Stimulated activated CD4-positive, alpha-beta T cell treated with anti-CD3 and anti-CD28 coated beads, Interleukin-2, amount 100 ng/mL, for 24 hours (primary cell): ENCODE data around the gene DLEC1.

Experiments
- DNase-seq, 2 donors: peaks; one replicate each; pipeline ENCODE4 v3.0.0-alpha.2; 2020

The DLEC1 gene

DNA sequence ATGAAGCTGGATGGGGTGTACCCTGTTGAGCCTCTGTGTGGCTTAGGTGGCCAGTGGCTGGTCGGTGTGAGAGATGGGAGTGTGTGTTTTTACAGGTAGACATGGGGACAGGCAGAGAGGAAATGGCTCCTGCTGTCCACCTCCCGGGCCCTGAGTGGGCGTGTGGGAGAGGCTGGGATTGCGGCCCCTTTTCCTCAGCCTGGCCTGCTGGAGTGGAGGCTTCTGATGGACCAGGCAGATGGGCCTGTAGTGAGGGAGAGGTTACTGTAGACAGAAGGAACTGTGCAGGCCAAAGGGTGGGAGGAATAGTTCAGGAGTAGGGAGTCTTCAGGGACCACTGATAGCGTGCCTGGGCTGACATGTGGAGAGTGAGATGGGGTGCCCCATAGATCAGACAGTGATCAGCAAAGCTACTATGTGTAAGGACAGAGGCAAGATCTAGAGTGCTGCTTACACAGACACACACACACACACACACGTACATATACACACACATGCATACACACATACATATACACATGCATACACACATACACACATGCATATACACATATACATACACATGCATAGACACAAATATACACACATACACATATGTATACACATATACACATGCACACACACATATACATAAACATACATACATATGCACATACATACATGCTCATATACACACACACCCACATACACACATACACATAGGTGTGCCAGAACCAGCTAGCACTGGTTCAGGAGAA, 71.5 kb downstream of the DLEC1 start:
- no peak for DNase-seq

DNA sequence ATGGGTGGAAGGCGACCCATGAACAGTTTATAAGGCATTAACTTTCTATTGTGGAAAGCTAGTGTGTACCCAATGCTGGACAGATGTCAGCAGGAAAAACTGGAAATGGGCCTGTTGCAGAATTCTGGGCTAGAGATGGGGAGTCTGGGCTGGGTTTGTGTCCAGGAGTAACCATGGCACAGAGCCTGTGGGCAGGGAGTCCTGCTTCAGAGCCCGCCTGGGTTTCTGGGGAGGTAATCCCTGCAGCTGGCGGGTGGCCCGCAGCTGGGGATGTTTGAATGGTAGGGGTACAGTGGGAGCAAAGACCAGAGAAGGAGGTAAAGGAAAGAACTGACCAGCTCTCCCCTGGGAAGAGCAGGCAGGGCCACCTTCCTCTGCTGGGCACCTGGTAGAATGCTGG, 72.2 kb downstream of the DLEC1 start:
- DNase-seq, result no peak

DNA sequence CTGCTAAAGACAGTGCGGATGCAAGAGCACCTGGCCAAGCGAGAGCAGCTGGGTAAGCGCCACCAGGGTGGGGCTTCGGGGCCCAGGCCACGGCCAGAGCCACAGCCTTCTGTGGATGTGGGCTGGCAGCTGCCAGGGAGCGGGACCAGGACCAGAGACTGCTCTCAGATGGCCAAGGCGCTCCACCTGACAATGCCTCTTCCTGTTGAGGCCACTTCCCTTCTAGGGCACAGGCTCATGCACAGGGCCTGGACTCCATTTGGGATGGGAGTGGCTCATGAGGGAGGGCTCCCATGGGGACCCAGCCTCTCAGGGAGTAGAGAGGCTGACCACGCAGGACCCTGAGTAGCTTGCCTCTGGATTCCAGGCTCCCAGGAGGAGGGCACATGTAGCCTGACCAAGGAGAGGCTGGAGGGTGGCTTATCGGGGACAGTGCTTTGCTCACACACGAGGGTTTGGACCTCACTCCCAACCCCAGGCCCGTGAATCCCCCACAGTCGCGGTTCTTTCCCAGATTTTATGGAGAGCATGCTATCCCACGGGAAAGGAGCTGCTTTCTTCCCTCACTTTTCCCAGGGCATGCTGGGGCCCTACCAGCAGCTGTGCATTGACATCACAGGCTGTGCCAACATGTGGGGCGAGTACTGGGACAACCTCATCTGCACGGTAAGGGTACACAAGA, 72.8 kb downstream of the DLEC1 start:
- DNase-seq, result no peak

DNA sequence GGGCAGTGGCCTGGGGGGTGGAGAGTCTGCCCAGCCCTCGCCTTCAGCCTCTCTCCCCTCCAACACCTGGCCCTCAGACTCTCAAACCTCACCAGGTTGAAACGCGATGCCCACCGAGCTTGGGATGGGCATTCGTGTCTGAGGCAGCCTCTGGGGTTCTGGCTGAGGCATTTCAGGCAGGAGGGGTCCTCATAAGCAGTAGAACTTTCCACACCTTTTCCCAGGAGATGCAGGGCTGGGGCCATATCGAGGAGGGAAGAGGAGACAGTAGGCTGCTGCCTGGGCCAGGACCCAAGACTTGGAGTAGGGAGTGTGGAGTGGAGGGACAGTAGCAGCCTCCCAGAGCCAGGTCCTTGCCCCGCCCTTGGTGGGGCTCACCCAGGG, 73.4 kb downstream of the DLEC1 start:
- DNase-seq, result no peak

DNA sequence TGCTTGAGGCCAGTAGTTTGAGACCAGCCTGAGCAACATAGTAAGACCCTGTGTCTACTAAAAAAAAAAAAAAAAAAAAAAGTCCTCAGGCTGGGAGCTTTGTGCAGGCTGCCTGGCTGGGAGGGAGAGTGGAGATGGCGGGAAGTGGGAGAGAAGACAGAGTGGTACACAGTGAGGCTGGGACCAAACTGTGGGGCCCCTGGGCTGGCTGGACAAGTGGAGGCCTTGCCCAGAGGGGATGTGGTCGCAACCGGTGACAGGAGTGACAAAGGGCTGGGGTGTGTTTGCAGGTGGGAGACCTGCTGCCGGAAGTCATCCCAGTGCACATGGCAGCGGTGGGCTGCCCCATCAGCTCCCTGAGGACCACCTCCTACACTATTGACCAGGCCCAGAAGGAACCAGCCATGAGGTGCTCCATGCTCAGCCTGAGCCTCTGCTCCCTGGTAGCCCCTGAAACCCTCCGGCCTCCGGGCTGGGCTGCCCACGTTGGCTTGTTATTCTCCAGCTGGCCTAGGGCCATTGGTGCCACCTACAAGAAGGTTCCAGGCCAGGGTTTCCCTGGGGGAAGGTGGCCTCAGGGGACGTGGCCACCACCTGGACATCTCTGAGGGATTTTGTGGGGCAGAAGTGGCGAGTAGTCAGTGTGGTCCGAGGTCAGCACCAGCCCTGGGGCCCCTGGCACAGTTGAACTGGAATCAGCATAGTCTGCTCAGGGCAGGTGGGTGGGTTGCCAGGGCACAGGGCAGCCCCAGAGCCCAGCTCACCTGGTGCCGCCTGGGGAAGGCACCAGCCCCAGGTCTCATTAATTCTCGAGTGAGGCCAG, 75.3 kb downstream of the DLEC1 start:
- no peak for DNase-seq

DNA sequence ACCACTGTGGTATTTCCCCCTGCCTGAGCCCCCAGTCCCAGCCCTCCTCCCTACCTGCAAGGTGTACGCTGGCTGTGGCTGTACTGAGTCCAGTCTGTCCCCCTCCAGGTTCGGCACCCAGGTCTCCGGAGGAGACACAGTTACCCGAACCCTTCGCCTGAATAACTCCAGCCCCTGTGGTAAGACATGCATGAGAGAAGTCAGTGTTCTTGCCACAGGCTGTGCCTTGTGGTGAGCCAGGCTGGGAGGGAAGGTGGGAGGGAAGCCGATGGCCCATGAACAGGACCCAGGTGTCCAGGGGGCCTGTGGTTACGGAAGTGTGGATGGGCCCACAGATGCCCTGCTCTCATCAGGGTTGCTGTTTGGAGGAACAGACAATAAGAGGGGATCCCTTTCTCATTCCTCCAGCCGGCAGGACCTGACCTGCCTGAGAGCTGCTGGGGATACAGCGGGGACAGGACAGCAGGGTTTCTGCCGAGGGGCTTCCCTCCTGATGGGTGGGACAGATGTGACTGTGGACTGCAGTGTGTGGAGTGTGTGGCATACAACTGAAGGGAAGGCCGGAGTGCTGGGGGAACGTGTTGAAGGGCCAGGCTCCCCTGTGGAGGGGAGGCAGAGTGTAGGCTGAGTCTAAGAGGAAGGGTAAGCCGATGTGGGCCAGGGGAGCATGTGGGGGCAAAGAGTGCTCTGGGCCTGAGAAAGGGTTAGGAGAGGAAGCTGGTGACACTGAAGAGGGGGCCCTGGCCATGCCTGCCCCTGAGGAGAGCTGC, 76.1 kb downstream of the DLEC1 start:
- no peak for DNase-seq

DNA sequence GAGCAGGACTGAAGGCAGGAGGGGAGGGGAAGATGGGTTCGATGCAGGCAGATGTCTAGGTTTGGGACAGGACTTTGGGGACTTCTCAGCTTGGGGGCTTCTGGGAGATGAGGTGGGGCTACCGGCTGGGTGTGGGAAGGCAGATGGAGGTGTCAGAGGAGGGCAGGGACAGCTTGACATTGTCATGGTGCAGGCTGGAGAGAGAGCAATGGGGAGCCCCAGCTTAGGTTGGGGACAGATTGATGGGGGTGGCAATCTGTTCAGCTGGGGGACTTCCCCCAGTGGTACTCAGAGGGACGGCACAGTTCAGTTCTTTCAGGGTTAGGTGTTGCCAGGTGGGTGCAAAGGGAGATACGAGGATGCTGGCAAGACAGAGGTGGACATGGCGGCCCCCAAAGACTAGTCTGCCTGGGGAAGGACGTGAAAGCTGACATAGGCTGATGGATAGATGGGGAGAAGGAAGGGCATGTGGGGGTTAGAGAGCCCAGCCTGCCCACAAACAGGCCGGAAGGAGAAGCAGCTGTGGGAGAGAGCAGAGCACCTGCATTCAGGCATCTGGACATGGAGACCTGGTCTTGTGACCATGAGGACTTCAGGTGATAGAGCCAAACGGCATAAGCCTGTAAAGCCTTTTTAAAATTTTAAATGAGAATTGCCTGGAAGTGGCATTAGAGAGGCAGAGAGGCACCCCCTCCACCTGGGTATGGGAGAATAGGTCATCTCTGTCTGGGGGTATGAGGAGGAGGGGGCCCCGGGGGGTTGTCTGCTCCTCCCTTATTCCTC, 76.8 kb downstream of the DLEC1 start:
- DNase-seq, result no peak

DNA sequence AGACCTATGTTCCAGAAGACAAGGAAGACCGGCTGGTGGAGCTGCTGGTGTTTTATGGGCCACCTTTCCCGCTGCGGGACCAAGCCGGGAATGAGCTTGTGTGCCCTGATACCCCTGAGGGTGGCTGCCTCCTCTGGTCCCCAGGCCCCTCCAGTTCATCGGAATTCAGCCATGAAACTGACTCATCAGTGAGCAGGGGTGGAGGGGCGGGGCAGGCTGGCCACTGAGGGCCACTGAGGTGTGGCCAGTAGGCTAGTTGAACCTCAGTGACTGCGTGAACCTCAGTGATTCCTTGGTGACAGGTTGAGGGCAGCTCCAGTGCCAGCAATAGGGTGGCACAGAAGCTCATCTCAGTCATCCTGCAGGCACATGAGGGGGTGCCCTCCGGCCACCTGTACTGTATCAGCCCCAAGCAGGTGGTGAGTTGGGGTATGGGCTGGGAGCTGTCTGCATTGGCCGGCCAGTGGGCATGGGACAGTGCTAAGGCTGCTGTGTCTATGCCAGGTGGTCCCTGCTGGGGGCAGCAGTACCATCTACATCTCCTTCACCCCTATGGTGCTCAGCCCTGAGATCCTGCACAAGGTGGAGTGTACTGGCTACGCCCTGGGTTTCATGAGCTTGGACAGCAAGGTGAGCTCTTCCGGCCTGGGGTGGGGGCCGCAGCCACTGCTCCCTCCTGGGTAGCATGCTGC, 77.6 kb downstream of the DLEC1 start:
- DNase-seq, result no peak

DNA sequence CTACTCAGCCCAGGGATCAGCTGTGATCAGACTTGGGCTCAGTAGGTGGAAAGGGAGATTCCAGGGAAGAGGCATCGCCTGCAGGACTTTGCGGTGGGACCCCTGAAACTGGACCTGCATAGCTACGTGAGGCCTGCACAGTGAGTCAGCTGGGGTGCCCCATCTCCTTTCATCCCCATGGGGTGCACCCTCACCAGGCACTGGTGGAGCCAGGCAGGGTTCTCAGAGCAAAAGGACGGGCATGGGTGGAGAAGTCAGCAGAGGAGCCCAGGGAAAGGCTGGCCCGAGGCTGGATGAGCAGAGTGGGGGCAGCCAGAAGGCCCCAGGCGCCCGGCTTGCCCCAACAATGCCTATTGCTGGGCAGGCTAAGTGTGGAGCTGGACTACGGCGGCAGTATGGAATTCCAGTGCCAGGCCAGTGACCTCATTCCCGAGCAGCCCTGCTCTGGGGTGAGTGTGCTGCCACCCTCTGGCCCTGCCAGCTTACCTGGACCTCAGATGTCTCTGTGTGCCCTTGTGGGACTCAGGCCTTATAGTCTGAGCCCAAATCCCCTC, 78.2 kb downstream of the DLEC1 start:
- DNase-seq, result no peak

DNA sequence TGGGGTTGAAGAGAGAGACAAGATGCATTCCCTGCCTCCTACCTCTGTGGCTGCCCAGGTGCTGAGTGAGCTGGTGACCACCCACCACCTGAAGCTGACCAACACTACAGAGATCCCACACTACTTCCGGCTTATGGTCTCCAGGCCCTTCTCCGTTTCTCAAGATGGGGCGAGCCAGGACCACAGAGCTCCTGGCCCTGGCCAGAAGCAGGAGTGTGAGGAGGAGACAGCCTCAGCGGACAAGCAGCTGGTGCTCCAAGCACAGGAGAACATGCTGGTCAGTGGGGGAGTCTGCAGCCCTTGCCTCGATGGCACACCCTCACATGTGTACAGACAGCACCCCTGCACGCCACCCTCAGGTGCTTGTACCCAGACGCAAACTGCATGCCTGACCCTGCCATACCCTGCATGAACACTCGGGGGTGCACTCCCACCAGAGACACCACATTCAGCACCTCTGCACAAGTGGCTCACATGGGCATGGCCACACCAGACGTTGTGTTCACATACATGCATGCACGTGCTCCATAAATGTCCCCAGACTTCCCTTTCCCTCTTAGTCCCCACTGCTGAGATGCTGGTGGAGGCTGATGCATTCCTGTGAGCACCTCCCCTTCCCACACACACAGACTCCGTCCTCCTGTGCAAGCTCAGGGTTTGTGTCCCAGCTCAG, 78.9 kb downstream of the DLEC1 start:
- DNase-seq, result peak; percentile 79 to 80

DNA sequence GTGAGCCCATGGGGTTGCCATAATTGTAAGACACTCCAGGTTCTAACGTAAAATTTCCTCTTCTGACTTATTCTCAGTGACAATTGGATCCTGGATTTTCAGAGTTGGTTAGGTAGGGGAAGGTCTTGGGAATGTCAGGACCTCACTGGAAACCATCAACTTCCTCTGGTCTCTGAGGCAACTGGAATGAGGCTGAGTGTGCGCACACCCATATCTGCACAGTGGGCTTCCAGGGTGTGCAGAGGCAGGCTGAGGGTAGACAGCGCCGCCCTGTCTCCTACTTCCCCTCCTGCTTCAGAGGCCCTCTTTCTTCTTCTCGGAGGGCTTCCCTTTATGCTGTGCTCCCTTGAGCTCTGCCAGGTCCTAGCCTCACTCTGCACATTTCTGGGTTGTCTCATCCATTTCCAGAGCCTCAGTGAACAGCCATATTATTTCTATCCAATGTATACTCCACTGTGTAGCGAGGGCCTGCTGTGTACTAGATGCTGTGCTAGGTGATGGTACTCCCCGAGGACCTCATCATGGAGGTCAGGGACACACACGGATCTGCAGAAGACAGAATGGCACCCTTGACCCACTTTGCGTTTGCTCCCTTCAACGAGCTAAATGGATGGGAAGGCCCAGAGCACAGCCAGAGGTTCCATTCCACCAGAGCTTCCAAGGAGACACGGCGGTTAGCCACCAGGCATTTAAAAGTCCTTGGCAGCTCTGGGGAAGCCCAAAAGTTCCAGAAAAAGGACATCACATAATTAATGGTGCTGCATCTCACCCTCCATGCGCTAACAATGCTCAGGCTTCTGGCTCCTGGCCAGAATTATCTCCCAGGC, 79.6 kb downstream of the DLEC1 start:
- no peak for DNase-seq

DNA sequence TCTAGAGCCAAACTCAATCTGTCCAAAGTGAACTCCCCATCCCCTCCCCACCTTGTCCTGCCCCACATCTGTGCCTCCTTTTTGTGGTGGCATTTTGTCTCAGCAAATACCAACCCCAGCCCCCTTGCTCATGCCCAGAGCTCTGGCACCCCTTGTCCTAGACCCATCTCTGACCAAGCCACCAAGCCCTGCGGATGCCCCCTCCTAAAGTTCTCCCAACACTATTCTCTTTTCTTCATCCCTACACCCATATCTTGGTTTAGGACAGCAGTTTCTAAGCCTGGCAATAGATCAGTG, 80.2 kb downstream of the DLEC1 start:
- DNase-seq, result no peak

DNA sequence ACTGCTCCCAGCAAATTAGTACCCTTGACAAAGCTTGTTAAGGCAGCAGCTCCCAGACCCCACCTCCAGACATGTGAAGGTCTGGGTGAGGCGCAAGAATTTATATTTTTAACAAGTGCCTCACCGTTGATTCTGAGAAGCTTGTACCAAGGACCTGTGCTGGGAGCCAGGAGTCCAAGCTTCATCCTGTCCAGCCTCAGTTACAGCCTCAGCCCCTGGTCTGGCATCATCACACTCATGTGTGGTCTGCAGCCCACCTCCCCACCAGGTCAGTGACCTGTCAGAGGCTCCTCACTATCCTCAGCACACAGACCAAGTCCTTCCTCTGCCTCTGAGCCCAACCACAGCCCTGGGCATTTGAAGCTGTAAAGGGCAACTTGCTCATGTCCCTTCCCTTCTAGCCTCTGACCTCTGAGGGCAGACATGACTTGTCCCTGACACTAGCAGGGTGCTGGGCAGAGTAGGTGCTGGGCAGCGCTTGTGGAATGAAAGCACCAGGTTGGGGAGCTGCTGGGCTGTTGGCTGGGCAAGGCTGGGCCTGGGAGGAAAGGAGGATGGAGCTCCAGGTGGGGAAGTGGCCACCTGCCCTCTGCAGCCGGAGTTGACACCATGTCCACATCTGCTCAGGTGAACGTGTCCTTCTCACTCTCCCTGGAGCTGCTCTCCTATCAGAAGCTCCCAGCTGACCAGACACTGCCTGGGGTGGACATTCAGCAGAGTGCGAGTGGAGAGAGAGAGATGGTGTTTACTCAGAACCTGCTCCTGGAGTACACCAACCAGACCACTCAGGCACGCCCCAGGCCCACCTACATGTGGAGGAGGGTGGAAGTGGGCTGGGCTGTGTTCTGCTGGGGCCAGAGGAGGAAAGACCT, 81.0 kb downstream of the DLEC1 start:
- no peak for DNase-seq

DNA sequence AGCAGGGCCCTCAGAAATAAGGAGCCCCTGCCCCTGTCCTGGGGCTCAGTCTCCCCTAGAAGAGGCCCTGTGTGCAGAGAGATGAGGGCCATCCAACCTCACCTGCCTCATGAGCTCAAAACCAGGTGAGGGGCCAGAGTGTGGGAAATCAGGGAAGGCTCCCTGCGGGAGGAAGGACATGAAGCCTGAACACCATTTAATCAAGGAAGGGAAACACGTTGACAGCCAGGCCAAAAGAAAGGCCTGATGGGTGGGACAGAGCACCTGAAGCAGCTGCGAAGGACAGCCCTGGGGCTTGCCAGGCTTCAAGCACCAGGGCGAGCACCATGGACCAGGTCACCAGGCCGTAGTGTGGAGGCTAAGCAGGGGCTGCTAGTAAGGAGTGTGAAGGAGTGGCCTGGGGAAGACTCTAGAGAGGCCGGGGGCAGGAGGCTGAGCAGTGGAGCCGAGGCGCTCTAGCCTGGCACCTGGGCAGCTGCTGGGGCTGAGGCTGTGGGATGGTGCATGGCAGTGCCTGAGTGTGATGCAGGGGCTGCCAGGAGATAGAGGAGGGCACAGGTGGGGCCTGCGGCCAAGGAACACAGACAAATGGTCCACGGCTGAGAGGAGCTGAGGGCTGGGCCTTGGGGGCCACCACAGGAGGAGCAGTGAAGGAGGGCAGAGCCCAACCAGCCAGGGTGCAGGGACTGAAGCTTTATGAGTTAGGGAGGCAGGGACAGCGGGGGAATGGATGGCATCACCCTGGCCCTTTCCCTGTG, 81.9 kb downstream of the DLEC1 start:
- DNase-seq, result no peak

DNA sequence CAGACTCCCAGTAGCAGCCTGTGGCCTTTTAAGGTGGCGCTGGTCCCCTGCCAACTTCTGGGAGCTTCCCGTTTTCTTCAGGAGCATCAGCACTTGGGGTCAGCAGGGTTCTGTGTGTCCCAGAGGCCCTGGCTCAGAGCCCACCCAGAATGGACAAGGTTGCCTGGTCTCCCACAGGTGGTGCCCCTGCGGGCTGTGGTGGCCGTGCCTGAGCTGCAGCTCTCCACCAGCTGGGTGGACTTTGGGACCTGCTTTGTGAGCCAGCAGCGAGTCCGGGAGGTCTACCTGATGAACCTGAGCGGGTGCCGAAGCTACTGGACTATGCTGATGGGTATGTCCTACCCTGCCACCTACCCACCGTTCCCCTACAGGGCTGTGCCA, 82.4 kb downstream of the DLEC1 start:
- no peak for DNase-seq

DNA sequence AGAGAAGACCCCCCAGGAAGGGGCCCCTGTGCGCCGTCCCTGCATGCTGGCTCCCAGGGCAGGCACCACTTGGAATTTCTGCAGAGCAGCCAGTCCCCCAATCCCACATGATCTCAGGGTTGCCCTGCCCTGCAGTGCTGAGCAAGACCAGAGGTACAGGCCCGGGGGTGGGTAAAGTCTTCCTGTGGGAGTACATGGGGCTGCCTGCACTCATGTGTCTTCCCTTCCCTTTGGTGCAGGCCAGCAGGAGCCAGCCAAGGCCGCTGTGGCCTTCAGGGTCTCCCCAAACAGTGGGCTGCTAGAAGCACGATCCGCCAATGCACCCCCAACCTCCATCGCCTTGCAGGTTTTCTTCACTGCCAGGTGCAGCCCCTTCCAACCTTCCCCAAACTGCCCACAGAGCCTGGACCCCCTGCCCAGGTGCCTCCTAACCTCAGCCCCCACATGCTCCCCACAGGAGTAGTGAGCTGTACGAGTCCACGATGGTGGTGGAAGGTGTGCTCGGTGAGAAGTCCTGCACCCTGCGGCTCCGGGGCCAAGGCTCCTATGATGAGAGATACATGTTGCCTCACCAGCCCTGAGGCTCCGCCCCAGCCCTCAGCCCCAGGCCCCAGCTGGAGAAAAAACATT, 82.9 kb downstream of the DLEC1 start:
- peak in 1 of 2 donors; percentile 14 for DNase-seq

DNA sequence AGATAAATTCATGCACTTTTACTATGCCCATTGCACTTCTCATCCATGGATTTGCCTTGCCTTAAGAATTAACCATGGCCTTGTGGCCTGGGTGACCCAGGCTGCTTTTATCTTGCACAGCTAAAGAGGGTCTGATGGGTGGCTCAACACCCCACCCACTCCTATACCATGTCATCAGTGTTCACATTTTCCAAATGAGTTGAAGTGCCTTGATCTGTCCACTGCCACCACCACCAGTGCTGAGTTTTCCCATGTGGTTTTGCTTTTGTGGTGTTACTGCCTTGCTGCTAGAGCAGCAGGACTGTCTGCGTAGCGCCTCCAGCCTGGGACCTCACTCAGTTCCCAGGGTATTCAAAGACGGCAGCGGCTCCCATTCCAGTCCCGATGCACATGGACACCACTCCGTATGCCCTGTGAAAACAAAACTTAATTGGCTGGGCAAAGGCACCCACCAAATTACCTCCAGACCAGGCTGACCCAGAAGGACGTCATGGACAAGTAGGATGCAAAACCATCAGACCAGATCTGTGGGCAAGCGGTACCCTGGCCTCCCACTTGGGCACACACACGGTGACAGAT, 83.8 kb downstream of the DLEC1 start:
- DNase-seq, result peak in 1 of 2 donors; percentile 11
